DMS114 treated with DMSO at 0.1 percent for 48 hours (cell line): Measurements from ENCODE around the gene EEF1A2.

Source experiments
- DNase-seq: peaks from one replicate; lab custom pipeline; 2025; ENCODE audit not compliant: unreplicated experiment; lab: John Stamatoyannopoulos, UW

EEF1A2 gene

DNA sequence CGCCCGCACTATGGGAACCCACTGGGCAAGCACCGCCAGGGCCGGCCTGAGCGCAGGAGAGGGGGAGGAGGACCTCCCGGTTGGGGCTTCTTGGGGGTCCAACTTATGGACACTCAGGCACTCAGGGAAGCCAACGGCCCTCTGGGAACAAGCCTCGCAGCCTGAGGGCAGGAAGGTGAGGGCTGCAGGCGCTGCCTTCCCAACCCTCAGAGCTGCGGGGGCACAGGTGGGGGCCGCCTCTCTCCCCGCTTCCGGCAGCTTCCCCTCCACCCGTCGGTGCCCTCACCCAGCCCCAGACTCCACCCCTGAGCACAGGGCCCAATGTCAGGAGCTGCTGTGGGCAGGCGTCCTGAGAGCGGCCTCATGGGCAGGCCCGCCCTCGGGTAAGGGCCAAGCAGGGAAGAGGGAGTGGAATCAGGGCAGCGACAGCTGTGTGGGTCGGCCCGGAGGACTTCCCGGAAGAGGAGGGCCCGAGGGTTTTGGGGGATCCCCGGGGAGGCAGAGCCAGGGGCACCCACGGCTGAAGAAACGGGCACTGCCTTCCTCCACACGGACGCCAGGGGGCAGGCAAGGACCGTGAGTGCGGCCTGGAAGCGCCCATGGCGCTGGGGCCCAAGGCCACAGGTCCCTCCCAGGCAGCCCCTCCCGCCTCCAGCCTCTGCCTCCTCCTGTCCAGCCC is 38.8 kb upstream of the EEF1A2 start:
- DNase-seq = peak; percentile 45

DNA sequence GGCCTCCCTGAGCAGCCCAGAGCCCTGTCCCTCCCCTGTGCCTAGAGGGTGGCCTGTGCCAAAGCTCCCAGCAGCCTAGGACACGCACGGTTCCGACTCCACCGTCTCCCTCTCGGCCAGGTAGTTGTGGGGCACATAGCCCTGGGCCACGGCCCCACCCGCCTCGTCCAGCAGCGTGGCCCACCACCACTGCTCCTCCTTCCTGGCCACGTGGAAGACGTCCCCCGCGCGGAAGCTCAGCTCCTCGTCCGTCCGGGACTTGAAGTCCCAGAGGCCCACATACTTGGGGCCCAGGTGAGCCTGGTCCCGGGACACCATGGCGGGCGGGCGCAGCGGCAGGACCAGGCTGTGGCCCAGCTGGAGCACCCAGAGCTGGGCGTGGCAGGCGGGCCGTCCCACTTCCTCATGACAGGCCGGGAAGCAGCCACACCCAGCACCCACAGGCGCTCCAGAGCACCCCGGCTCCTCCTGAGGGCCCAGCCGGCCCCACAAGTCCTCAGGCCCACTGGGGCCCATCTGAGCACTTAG is 38.2 kb upstream of the EEF1A2 start, which contains the start of gene PTK6:
Gene PTK6 (minus strand): TSS at position 380 of the 528 bp plus-strand sequence. CDS start 62 bp downstream, at position 318.
- no peak for DNase-seq

DNA sequence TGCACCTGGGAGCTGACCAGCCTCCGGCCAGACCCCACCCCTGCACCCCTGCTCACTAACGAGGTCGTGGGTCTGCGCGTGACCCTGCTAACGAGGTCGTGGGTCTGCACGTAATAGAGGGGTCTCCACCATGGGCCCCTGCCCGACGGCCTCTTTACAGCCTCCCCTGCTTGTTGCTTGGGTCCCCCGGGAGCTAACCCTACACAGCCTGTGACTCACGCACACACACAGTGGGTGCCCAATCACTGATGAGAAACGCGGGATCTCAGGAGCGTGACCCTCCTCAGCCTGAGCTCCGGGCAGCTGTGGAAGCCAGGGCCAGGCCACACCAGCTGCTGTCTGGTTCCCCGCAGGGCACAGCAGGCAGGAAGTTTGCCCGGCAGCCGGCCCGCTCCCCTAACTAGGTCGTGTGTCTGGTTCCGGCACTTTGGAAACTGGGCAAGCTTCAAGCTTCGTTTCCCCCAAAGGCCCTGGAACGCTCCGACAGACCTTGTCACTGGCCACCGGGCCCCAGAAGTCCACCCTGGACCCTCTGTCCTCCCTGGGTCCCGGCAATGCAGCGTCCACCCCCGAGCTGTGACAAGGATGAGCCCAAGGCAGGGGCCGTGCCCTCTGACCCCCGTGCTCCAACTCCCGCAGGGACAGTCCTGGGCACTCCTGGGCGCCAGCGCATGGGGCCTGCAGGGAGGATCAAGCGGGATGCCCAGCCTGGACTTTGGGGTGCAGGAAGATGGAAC is 37.5 kb upstream of the EEF1A2 start:
- DNase-seq = no peak

DNA sequence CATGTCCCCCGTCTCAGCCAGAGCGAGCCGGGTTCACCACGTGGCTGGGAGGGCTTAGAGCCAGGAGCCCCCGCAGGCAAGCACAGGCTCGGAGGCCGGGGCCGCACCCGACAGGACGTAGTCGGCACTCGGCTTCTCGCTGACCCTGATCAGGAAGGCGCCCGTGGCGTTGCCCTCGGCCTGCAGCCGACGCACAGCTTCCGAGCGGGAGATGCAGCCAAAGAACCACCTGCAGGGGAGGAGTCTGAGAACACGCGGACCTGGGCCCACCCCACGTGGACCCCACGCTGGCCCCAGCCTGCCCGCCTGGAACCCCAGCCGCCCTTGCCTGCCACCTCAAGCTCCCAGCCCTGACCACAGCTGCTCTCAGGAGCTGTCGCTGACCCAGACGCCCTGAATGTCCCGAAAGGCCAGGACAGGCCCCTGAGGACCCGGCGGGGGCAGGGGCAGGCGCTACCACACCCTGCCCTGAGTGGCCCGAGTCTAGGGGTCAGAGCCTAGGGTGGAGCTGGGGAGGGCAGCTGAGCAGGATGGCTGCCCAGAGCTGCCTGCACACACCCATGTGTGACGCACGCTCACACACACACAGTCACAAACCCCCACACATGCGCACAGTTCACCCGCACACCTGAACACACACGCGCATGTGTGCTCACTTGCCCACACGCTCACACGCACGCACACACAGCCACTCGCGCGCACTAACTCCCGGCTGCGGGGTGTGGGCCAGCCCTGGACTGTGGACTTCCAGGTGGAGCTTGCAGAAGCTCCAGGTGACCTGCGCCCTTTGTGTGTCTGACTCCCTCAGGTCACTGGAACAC is 36.2 kb upstream of the EEF1A2 start:
- no peak for DNase-seq

DNA sequence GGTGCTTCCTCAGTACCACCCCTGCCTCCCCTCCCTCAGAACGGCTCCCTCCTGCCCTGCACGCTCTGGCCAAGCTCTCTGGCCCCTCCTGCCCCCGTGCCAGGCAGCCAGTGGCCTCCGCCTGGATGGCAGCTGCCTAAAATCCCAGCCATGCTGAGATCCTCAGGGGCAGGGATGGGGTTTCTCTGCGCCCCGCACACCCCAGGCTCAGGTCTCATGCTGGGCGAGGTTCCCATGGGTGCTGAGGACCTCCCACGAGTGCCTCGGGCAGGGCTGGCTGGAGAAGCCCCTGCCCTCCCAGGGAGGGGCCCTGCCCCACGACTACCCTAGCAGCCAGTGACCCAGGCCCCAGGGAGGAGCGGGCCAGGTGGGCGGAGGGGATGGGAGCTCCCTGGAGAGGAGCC is 35.5 kb upstream of the EEF1A2 start:
- no peak for DNase-seq

DNA sequence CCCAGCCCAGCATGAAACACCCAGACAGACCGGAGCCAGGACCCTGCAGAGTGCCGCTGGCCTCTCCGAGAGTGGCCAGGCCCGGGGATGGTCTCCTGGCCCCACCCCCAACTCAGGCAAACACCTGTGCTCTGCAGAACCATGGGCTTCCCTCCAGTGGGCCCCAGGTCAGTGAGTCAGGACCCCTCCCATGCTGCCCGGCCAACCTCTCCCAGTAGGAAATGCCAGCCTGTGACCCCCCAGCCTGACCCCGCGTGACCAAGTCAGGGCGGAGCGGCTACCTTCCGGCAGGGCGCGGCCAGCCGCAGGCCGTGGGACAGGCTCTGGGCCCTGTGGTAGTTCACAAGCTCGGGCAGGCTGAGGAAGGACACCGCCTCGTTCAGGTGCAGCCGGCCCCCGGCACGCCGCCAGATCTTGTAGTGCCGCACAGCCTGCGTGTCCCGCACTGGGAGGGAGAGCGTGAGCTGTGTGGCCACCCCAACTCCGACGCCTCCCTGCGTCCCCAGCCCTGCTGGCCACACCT is 35.0 kb upstream of the EEF1A2 start:
- no peak for DNase-seq

DNA sequence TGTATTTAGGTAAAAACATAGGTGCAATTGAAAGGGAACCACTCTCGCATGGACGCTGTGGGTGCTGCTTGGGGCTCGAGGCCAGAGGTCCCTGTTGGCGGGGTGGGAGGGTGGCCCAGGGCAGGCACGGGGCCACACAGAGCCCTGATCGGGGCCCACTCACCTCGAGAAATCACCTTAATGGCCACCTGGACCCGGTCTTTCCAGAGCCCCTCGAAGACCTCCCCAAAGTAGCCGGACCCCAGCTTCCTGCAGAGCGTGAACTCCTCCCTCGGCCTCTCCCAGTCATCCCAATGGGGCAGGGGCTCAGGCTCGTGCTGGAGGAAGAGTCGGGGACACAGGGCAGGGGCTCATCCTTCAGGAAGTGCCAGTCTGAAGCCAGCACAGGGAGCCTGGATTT is 34.5 kb upstream of the EEF1A2 start:
- no peak for DNase-seq

DNA sequence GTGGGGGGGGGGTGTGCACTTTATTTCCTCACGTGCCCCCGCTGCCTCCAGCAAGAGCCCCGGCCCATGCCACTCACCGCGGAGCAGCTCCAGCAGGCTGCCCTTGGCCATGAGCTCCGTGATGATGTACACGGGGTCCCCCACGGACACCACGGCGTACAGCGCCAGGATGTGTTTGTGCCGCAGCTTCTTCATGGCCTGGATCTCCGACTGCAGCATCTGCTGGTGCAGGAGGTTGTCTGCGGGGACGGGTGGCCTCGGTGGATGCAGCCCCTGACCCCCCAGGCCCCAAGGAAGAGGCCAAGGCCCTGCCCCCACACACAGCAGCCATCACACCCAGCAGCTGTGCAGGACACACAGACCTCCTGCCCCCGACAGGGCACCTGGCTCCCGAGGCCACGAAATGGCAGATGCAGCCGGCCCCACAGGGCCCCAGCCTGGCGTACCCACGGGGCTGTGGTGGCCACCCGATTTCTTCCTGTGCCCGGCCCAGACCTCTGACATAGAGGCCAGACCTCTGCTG is 33.6 kb upstream of the EEF1A2 start:
- DNase-seq = no peak

DNA sequence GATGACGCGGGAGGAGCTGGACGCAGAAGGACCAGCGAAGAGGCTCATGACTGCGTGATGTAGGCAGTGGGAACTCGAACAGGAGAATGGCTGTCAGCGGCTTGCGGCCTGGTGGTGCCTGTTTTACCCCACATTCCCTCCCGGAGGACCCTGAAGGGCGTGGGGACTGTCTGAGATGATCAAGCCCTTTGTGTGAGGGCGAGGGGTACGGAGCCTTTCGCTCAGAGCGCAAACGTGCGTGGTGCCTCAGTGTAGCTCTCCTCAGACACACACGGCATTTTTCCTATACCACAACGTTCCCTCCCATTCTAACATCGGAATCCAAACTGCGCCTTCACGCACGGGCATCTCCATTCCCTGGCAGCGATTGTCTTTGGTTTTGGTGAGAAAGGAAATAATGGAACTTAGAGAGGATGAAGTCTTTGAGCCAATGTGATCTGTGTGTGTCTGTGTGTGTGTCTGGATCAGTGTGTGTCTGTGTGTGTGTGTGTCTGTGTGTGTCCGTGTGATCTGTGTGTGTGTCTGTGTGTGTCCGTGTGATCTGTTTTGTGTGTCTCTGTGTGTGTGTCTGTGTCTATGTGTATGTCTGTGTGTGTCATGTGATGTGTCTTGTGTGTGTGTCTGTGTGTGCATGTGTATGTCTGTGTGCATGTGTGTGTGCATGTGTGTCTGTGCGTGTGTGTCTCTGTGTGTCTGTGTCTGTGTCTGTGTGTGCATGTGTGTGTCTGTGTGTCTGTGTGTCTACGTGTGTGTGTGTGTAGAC is 33.0 kb upstream of the EEF1A2 start:
- no peak for DNase-seq

DNA sequence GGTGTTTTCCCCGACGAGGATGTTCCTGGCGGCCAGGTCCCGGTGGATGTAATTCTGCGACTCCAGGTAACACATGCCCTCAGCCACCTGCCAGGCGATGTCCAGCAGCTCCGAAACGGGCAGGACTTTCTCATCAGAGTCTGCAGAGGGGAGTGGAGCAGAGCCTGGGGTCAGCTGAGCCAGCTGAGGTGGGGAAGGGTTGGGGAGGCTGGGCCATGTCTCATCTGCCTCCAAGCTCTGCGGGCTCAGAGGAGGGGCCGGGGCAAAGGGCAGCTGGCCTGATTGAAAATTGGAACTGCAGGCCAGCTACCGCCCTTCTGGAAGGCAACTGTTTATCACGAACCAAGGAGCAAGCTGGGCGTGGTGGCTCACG is 31.9 kb upstream of the EEF1A2 start:
- no peak for DNase-seq

DNA sequence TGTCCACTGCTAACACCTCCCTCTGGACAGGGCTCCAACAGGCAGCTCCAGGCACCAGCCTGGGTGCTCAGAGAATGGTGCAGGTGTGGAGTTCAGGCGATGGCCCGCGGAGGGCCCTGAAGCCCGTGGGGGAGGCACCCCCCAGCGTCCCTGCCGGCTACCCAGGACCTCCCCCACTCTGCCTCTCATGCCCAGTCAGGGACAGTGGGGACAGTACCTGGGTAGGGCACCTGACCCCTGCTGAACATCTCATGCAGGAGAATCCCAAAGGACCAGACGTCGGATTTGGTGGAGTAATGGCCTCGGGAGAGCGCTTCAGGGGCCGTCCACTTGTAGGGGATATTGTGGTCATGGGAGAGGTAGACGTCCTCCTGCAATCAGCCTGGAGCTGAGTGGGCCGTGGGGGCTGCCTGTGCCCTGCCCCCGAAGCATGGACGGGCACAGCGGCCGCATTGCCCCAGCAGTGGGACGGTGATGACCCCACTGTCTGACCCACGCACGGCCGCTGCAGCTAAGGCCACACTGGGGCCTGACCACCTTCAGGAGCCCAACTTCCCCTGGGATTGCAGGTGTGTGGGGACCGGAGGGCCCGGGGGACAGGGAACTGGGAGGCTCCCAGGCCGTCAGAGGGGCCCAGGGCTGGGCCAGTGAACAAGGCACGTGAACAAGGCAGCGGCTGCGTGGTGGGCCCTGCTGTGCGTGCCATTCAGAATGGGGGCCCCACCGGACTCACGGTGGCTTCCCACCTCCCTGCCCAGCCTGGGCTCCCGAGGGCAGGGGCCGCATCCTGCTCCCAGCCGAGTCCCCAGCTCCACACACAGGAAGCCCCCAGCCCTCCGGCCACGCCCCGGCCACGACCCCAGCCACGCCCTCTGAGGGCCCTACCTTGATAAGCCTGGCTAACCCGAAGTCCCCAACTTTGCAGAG is 31.2 kb upstream of the EEF1A2 start:
- DNase-seq = no peak

DNA sequence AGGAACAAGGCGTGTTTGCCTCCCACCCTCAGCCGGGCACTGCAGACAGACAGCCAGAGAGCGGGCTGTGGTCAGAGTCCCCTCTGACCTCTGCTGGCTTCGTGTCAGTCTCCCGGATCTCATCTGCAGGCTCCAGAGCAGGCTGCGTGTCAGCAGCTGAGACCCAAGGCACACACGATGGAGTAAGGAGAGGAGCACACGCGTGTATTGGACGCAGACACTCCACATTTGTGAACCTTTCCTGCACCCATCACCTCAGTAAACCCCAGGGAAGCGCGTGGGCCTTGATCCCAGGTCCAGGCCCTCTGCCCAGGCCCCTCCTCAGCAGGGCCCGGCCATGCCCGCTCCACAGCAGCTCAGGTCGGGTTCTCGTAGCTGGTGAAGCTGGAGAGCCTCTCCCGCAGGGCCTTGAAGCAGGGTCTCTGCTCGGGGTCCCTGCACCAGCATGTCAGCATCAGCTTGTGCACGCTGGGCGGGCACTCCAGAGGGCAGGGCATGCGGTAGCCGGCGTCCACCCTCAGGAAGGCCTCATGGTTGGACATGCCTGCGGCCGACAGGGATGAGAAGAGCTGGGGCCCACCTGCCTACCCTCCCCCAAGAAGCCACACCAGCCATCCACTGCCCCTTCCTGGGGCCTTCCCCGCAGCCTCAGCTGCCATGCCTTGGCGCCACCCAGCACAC is 30.4 kb upstream of the EEF1A2 start:
- no peak for DNase-seq

DNA sequence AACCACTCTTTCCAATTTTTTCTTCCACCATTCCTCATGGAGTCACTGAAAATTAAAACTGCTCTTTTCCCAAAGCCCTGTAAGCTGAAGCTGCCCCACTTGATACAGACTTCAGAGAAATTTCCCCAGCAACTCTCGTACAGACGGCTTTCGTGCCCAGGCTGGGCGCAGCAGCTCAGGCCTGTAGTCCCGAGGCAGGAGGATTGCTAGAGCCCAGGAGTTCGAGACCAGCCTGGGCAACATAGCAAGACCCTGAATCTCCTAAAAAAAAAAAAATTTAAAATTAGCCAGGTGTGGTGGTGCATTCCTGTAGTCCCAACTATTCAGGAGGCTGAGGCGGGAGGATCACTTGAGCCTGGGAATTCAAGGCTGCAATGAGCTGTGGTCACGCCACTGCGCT is 28.3 kb upstream of the EEF1A2 start:
- DNase-seq = no peak

DNA sequence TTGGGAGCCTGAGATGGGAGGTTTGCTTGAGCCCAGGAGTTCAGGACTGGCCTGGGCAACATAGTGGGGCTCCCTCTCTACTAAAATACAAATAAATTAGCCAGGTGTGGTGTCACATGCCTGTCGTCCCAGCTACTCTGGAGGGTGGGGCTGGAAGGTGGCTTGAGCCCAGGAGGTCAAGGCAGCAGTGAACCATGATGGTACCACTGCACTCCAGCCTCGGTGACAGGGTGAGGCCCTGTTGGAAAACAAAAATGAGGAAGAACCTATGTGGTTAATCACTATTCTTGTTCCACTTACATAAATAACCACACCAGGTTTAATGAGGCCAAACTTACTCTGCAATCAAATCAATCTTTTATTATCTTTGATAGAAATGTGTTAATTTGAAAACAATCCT is 27.1 kb upstream of the EEF1A2 start:
- DNase-seq = no peak

DNA sequence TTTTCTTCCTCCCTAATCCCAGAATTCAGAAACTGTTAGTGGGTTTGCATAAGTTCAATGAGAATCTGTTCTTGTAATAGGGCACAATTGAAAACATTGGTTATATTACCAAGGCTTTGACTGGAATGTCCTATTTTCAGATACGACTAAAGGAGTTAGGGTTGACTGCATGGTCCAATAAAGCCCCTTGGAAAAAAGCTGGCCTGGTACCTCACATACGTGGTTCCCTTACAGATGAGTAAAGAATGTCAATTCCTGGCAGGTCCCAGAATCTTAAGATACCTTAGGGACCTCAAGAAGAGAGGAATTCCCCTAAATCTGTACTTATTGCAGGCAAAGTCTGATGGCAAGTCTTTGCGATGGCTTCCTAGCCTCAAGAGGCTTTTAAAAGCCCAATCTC is 26.3 kb upstream of the EEF1A2 start:
- DNase-seq = no peak

DNA sequence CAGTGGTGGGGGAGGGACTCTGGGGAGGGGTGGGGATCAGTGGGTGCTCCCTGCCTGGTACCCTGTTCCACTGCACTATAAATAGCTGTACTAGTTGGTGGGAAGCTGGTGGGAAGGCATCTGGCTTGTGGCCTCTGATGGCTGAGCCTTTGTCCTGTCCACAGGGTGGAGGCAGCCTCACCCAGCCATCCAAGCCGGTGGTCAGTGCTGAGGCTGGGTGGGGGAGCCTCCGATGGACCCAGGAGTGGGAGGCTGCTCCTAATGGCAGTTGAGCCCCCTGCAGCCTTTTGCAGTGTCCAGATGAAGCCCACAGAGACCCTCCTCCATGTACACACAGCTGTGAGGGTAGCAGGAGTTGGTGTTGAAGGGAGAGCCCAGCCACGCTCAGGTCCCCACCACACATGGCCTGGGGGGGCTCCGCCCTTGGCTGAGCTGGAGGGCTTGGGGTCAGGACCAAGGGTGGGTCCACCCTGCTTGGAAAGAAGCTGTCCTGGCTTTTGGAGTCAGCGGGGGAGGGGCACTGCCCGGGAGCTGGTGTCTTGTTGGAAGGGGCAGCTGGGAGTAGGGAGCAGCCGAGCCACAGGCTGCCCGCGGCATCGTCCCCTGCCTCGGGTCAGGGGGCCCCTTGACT is 24.2 kb upstream of the EEF1A2 start:
- DNase-seq = no peak

DNA sequence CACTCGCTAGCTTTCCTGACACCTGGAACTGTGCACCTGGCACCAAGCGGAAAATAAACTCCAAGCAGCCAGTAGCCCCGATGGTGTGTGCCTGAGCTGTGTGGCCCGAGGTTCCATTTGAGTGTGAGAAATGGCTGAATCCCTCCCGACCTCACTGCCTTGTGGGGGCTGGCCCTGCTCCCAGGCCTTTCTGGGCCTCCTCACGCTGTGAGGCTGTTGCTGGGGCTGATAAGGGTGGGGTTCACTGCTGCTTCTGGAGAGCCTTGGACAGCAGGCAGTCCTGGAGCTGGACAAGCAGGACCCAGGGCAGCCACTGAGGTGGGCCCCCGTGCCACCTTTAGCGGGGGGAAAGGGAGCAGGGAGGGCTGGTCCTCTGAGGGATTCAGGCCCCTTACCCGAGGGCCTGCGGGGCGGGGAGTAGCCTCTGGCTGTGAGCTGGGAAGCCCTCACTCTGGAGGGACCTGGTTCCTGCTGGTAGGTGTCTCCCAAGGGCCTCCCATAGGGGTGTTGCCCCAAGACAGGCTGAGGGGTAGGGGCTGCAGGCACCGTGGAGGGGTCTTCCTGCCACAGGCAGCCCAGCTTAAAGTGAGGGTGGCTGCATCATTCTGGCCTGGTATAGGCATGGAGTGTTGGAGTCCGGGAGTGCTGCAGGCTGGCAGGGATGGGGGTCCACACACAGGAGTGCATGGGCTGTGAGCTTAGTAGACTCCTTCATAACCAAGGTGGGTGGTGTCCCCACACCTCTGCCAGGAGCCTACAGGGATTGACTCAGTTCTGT is 23.4 kb upstream of the EEF1A2 start:
- no peak for DNase-seq

DNA sequence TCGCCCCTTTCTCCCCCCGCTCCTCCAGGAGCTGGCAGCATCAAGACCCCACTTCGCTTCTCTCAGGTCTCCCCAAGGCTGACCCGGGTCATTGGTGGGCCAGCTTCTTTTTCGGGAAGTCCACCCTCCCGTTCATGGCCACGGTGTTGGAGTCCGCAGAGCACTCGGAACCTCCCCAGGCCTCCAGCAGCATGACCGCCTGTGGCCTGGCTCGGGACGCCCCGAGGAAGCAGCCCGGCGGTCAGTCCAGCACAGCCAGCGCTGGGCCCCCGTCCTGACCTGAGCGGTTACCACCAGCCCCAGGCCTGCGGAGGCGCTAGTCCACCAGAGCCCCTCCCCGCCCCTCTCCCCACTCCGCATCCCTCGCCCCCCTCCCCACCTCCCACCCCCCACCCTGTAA is 22.7 kb upstream of the EEF1A2 start:
- no peak for DNase-seq
